Upper lobe of right lung (tissue), 1 donor: ENCODE results near the gene ITPRID1. TPM values are rescaled to one million over a fixed set of nuclear protein-coding genes. Genes with fewer than 3 reads are reported as not detected.
A peak's percentile ranks its signal among the peaks of the same experiment; 100 is the strongest.

Experiments
- ATAC-seq: fragments of 200-7000 bp; cut with Tn5 transposase; one replicate; pipeline ENCODE4 v1.9.1; 2020; ENCODE audit warnings: mild to moderate bottlenecking, moderate library complexity
- DNase-seq: peaks from one replicate; pipeline ENCODE4 v3.0.0-alpha.2; 2020
- H3K27ac ChIP-seq: fragments of 200-600 bp; one replicate; pipeline ENCODE4 v1.8.0; 2022
- H3K27me3 ChIP-seq: fragments of 200-600 bp; one replicate; pipeline ENCODE4 v1.8.0; 2022; ENCODE audit warnings: mild to moderate bottlenecking
- H3K36me3 ChIP-seq: fragments of 200-600 bp; one replicate; pipeline ENCODE4 v1.8.0; 2022
- H3K4me1 ChIP-seq: fragments of 200-600 bp; one replicate; pipeline ENCODE4 v1.8.0; 2022
- H3K4me3 ChIP-seq: fragments of 200-600 bp; one replicate; pipeline ENCODE4 v1.8.0; 2022; ENCODE audit warnings: mild to moderate bottlenecking
- H3K9me3 ChIP-seq: fragments of 200-600 bp; one replicate; pipeline ENCODE4 v1.8.0; 2022
- CTCF ChIP-seq: fragments of 200-600 bp; IDR thresholded peaks from one replicate; pipeline ENCODE4 v1.8.0; 2022; ENCODE audit warnings: antibody characterized with exemption
- intact Hi-C: fragments of 100-400 bp; cut with DNase I; formaldehyde crosslinking; loops from one replicate; pipeline ENCODE4 v1.11.0; 2022
- total RNA-seq: library from RNA; stranded (reverse); fragmentation: NEBNext Ultra II Directional; extraction: Animal tissue kit (Norgen Biotek cat#: 25700); gene quantifications from one replicate; pipeline ENCODE4 v1.2.1, GENCODE V29; 2021
- donor health status: DM: no; HTN: yes; CAD: no; lungs with severe emphysema.

Gene ITPRID1
- total RNA-seq, 1 donor from 2014 or later = not detected

GRCh38 chr7:31487476-31487875 lies 26.4 kb upstream of the ITPRID1 start:
- DNase-seq (no peak), ATAC-seq (no peak)
- no peaks in the 10 kb centered on the region for H3K36me3 ChIP-seq
- no peak overlapping the region for H3K4me3 ChIP-seq
- H3K27ac ChIP-seq = no peak overlapping the region
- no peak for TF ChIP-seq CTCF
- no peaks in the 10 kb centered on the region for H3K27me3 ChIP-seq
- H3K9me3 ChIP-seq = no peaks in the 10 kb centered on the region
- no peaks in the 10 kb centered on the region for H3K4me1 ChIP-seq
- intact Hi-C loops = no loop called here

GRCh38 chr7:31488562-31489203 lies 25.2 kb upstream of the ITPRID1 start:
- H3K4me3 ChIP-seq = no peak overlapping the region
- H3K27me3 ChIP-seq = no peaks in the 10 kb centered on the region
- DNase-seq = peak; percentile 75
- H3K9me3 ChIP-seq = no peaks in the 10 kb centered on the region
- TF ChIP-seq CTCF = peak; percentile 60
- ATAC-seq = peak; percentile 89
- H3K36me3 ChIP-seq = no peaks in the 10 kb centered on the region
- H3K27ac ChIP-seq = no peak overlapping the region
- intact Hi-C loops = no loop called here
- no peaks in the 10 kb centered on the region for H3K4me1 ChIP-seq

GRCh38 chr7:31490796-31491314 lies 23.0 kb upstream of the ITPRID1 start:
- intact Hi-C loops = no loop called here
- DNase-seq = no peak
- no peaks in the 10 kb centered on the region for H3K9me3 ChIP-seq
- TF ChIP-seq CTCF = no peak
- ATAC-seq = no peak
- H3K27me3 ChIP-seq = no peaks in the 10 kb centered on the region
- H3K27ac ChIP-seq = no peak overlapping the region
- H3K4me1 ChIP-seq = no peaks in the 10 kb centered on the region
- no peak overlapping the region for H3K4me3 ChIP-seq
- H3K36me3 ChIP-seq = no peaks in the 10 kb centered on the region

GRCh38 chr7:31492086-31492485 lies 21.8 kb upstream of the ITPRID1 start:
- no peak overlapping the region for H3K4me3 ChIP-seq
- no peak for TF ChIP-seq CTCF
- no peaks in the 10 kb centered on the region for H3K9me3 ChIP-seq
- intact Hi-C loops = no loop called here
- no peaks in the 10 kb centered on the region for H3K4me1 ChIP-seq
- H3K27me3 ChIP-seq = no peaks in the 10 kb centered on the region
- H3K36me3 ChIP-seq = no peaks in the 10 kb centered on the region
- ATAC-seq (no peak), DNase-seq (no peak)
- H3K27ac ChIP-seq = no peak overlapping the region

- ATAC-seq = peak; percentile 86
Observed at GRCh38 chr7:31493714-31494181, 20.1 kb upstream of the ITPRID1 start.

More at GRCh38 chr7:31493714-31494181, 20.1 kb upstream of the ITPRID1 start:
- intact Hi-C loops = no loop called here
- TF ChIP-seq CTCF = no peak
- H3K27ac ChIP-seq = no peak overlapping the region
- H3K27me3 ChIP-seq = no peaks in the 10 kb centered on the region
- no peak overlapping the region for H3K4me3 ChIP-seq
- DNase-seq = no peak
- no peaks in the 10 kb centered on the region for H3K9me3 ChIP-seq
- H3K4me1 ChIP-seq = no peaks in the 10 kb centered on the region
- no peaks in the 10 kb centered on the region for H3K36me3 ChIP-seq
